MCF 10A (cell line): ENCODE measurements around the gene COL23A1. TPM values are rescaled to one million over a fixed set of nuclear protein-coding genes. Genes with fewer than 3 reads are reported as not detected.

ENCODE experiments used
- BruUV-seq: library from RNA; stranded (reverse); fragments of 400-500 nt; replicated peaks from 2 replicates; lab custom pipeline; 2021; lab: Mats Ljungman, UMichigan
- CTCF ChIA-PET: fragments of 300-600 bp; sonication (Branson Sonifier 250); formaldehyde crosslinking; extraction: SDS; loops from one replicate; lab custom pipeline; 2021; ENCODE audit warnings: antibody characterized with exemption, inconsistent platforms; lab: Yijun Ruan, JAX
- POLR2A ChIA-PET: fragments of 300-600, 350-650 bp; sonication (Branson Sonifier 250); formaldehyde crosslinking; extraction: SDS; loops from one replicate; lab custom pipeline; 2020; ENCODE audit warnings: antibody characterized with exemption, inconsistent platforms; lab: Yijun Ruan, JAX
- DNase-seq: peaks from one replicate; pipeline ENCODE4 v3.0.0-alpha.2; 2018; ENCODE audit not compliant: unreplicated experiment
- H3K27ac Mint-ChIP-seq: one replicate; pipeline ENCODE4 v1.8.0; 2022; ENCODE audit warnings: mild to moderate bottlenecking, low read depth, mixed read lengths; ENCODE audit not compliant: unreplicated experiment
- H3K27me3 Mint-ChIP-seq: one replicate; pipeline ENCODE4 v1.8.0; 2022; ENCODE audit warnings: mixed read lengths; ENCODE audit not compliant: insufficient read depth, unreplicated experiment
- H3K36me3 Mint-ChIP-seq: one replicate; pipeline ENCODE4 v1.8.0; 2022; ENCODE audit warnings: mild to moderate bottlenecking, moderate library complexity, mixed read lengths; ENCODE audit not compliant: insufficient read depth, unreplicated experiment
- H3K4me1 Mint-ChIP-seq: one replicate; pipeline ENCODE4 v1.8.0; 2022; ENCODE audit warnings: mixed read lengths; ENCODE audit not compliant: insufficient read depth, unreplicated experiment
- H3K4me3 Mint-ChIP-seq: one replicate; pipeline ENCODE4 v1.8.0; 2022; ENCODE audit warnings: mild to moderate bottlenecking, moderate library complexity, mixed read lengths; ENCODE audit not compliant: unreplicated experiment
- H3K9me3 Mint-ChIP-seq: one replicate; pipeline ENCODE4 v1.8.0; 2022; ENCODE audit warnings: mixed read lengths; ENCODE audit not compliant: unreplicated experiment
- intact Hi-C: fragments of 100-400 bp; cut with micrococcal nuclease; formaldehyde crosslinking; loops from 2 replicates; pipeline ENCODE4 v1.14.1; 2022
- total RNA-seq: library from RNA; stranded (reverse); gene quantifications from 2 replicates; pipeline ENCODE4 v1.2.3, GENCODE V29; 2022
- TF ChIP-seq, protein P1 (sequence below): fragments of 200-600 bp; IDR thresholded peaks from one replicate; pipeline ENCODE4 v1.8.0; 2022; ENCODE audit warnings: antibody characterized with exemption, mild to moderate bottlenecking; ENCODE audit not compliant: unreplicated experiment

COL23A1 gene
- total RNA-seq, 1 experiment from 2014 or later: not detected

GRCh38 chr5:178221282-178221681 lies 368.9 kb downstream of the COL23A1 start:
- CTCF ChIA-PET: no interaction called here
- intact Hi-C loops: no loop called here
- no peaks in the 10 kb centered on the region for H3K9me3 Mint-ChIP-seq
- no TSS peak for BruUV-seq
- TF ChIP-seq, protein P1, sequence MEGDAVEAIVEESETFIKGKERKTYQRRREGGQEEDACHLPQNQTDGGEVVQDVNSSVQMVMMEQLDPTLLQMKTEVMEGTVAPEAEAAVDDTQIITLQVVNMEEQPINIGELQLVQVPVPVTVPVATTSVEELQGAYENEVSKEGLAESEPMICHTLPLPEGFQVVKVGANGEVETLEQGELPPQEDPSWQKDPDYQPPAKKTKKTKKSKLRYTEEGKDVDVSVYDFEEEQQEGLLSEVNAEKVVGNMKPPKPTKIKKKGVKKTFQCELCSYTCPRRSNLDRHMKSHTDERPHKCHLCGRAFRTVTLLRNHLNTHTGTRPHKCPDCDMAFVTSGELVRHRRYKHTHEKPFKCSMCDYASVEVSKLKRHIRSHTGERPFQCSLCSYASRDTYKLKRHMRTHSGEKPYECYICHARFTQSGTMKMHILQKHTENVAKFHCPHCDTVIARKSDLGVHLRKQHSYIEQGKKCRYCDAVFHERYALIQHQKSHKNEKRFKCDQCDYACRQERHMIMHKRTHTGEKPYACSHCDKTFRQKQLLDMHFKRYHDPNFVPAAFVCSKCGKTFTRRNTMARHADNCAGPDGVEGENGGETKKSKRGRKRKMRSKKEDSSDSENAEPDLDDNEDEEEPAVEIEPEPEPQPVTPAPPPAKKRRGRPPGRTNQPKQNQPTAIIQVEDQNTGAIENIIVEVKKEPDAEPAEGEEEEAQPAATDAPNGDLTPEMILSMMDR: no peak
- H3K4me3 Mint-ChIP-seq: no peak overlapping the region
- peaks cover 21% of the 10 kb centered on the region for H3K4me1 Mint-ChIP-seq
- no peaks in the 10 kb centered on the region for H3K27me3 Mint-ChIP-seq
- no peak for DNase-seq
- POLR2A ChIA-PET: interaction anchor here (0.8 to 1.8 kb wide), 4 partner anchors 8 to 17 kb away, joined by 3 to 8 read pairs (median 4); partner anchors contain the start of genes HNRNPAB and PHYKPL
- H3K27ac Mint-ChIP-seq: peak overlapping the region; percentile 8
- H3K36me3 Mint-ChIP-seq: peaks cover 41% of the 10 kb centered on the region

DNA sequence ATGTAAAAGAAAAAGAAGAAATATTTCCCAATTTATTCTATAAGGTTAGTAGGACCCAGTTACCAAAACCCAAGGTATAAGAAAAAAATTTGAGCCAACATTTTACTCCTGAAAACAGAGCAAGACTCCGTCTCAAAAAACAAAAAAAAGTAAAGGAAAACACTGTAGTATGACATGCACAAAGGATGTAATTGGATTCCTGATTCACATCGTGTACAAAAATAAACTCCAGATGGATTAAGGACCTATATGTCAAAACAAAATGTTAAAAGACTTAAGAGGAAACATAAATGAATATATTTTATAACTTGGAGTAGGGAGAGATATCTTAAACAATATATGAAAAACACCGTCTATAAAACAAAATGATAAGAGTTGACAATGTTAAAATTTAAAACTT lies 371.4 kb downstream of the COL23A1 start:
- CTCF ChIA-PET: no interaction called here
- Mint-ChIP-seq H3K9me3 (no peaks in the 10 kb centered on the region), H3K27me3 (no peaks in the 10 kb centered on the region), H3K27ac (no peak overlapping the region), H3K36me3 (peaks cover 60% of the 10 kb centered on the region), H3K4me3 (no peak overlapping the region), H3K4me1 (peaks cover 17% of the 10 kb centered on the region)
- DNase-seq: no peak
- POLR2A ChIA-PET: no interaction called here
- TF ChIP-seq, protein P1: no peak
- BruUV-seq: no TSS peak
- intact Hi-C loops: no loop called here

DNA sequence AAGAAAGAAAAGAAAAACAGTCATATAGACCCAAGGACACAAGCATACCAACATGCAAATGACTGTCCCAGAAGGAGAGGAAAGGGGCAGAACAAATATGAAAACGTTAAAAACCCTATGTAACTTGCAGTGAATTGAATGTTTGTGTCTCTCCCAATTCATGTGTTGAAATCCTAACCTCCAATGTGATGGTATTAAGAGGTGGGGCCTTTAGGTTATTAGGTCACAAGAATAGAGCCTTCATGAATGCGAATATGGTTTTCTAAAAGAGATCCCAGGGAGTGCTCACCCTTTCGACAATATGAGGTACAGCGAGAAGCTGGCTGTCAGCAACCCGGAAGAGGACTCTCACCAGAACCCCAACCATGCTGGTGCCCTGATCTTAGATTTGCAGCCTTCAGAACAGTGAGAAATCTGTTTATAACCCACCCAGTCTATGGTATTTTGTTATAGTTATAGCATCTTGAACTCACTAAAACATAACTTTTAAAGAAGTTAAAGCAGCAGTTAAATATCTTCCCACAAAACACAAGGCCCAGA lies 371.9 kb downstream of the COL23A1 start:
- Mint-ChIP-seq H3K36me3 (peaks cover 65% of the 10 kb centered on the region), H3K9me3 (no peaks in the 10 kb centered on the region), H3K27ac (no peak overlapping the region), H3K4me3 (no peak overlapping the region), H3K4me1 (peaks cover 11% of the 10 kb centered on the region), H3K27me3 (no peaks in the 10 kb centered on the region)
- CTCF ChIA-PET: no interaction called here
- TF ChIP-seq, protein P1: no peak
- POLR2A ChIA-PET: interaction anchor here (0.8 kb wide), 1 partner anchor 26 kb away, joined by 3 read pairs; no protein-coding TSS in a partner anchor
- BruUV-seq: no TSS peak
- intact Hi-C loops: no loop called here
- DNase-seq: no peak

- Mint-ChIP-seq H3K27me3 (no peaks in the 10 kb centered on the region), H3K4me3 (no peak overlapping the region), H3K27ac (no peak overlapping the region), H3K4me1 (peaks cover 10% of the 10 kb centered on the region), H3K9me3 (no peaks in the 10 kb centered on the region), H3K36me3 (peaks cover 81% of the 10 kb centered on the region)
- CTCF ChIA-PET: interaction anchor here (0.5 to 0.7 kb wide), 2 partner anchors 141 to 240 kb away, joined by 3 to 4 read pairs; no protein-coding TSS in a partner anchor
- no peak for DNase-seq
- intact Hi-C loops: no loop called here
- TF ChIP-seq, protein P1: no peak
- POLR2A ChIA-PET: interaction anchor here (0.7 to 4.3 kb wide), 6 partner anchors 9 to 51 kb away, joined by 3 to 20 read pairs (median 8); partner anchors contain the start of genes HNRNPAB and PHYKPL
- BruUV-seq: no TSS peak
Measured at GRCh38 chr5:178216779-178217178, 373.4 kb downstream of the COL23A1 start.
